ENCODE measurements around the gene KLHL30.

- TF ChIP-seq, protein P1, sequence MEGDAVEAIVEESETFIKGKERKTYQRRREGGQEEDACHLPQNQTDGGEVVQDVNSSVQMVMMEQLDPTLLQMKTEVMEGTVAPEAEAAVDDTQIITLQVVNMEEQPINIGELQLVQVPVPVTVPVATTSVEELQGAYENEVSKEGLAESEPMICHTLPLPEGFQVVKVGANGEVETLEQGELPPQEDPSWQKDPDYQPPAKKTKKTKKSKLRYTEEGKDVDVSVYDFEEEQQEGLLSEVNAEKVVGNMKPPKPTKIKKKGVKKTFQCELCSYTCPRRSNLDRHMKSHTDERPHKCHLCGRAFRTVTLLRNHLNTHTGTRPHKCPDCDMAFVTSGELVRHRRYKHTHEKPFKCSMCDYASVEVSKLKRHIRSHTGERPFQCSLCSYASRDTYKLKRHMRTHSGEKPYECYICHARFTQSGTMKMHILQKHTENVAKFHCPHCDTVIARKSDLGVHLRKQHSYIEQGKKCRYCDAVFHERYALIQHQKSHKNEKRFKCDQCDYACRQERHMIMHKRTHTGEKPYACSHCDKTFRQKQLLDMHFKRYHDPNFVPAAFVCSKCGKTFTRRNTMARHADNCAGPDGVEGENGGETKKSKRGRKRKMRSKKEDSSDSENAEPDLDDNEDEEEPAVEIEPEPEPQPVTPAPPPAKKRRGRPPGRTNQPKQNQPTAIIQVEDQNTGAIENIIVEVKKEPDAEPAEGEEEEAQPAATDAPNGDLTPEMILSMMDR (IDR thresholded peaks at IDR 0.05; ENCODE audit: low read length), result no peak
- no peak for TF ChIP-seq EZH2 (IDR thresholded peaks at IDR 0.05; ENCODE audit: borderline replicate concordance, low read length)
Measured at GRCh38 chr2:238138331-238139195, at the start of gene KLHL30.

All from OCI-LY1 (cell line).